Brain microvascular endothelial cell (primary cell): ENCODE results near the gene TGM2.
A peak's percentile ranks its signal among the peaks of the same experiment; 100 is the strongest.

ENCODE experiments used
- DNase-seq: peaks from one replicate; pipeline ENCODE4 v3.0.0-alpha.2; 2020
- H3K27ac ChIP-seq: fragments of 250-450 bp; sonication (Bioruptor Pico); 2 replicates; pipeline ENCODE4 v1.5.1; 2020; ENCODE audit warnings: mild to moderate bottlenecking, moderate library complexity
- H3K27me3 ChIP-seq: fragments of 250-450 bp; sonication (Bioruptor Pico); replicated peaks from 2 replicates; pipeline ENCODE4 v1.5.1; 2020; ENCODE audit warnings: mild to moderate bottlenecking
- H3K36me3 ChIP-seq: fragments of 250-450 bp; sonication (Bioruptor Pico); replicated peaks from 2 replicates; pipeline ENCODE4 v1.5.1; 2020; ENCODE audit warnings: mild to moderate bottlenecking
- H3K4me3 ChIP-seq: 2 replicates; pipeline ENCODE4 v1.5.1; 2011; ENCODE audit warnings: low read depth, mild to moderate bottlenecking, control low read depth, low read length, moderate library complexity
- in situ Hi-C: cut with HindIII; loops from 2 replicates; pipeline ENCODE4 v1.10.0; 2017; ENCODE audit warnings: low sequenced_read_pairs, low pct_ligation_motif_present
- TF ChIP-seq, protein P1 (sequence below): IDR thresholded peaks from 2 replicates; pipeline ENCODE4 v1.5.1; 2011; ENCODE audit warnings: low read depth, mild to moderate bottlenecking, moderate library complexity, low read length, control low read depth, inconsistent platforms; ENCODE audit errors: missing control alignments

Gene TGM2

DNA sequence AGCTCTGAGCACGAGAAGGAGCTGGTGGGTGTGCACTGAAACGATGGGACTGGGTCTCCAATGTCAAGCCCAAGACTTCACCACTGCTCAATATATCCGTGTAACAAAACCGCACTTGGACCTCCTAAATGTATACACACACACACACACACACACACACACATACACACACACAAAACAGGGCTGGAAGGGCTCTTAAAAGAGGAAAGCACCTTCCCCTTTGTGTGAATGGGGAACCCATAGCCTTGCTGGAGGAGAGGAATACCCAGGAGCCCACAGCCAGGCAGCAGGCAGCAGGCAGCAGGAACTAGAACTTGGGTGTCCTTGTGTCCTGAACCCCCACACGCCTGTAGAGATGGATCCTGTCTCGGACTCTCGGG, 29.8 kb downstream of the TGM2 start:
- no peak for DNase-seq
- Histone ChIP-seq H3K36me3 (peaks cover 65% of the 10 kb centered on the region), H3K27ac (peak overlapping the region; percentile 61), H3K27me3 (no peaks in the 10 kb centered on the region), H3K4me3 (no peak overlapping the region)
- in situ Hi-C loops: no loop called here
- TF ChIP-seq, protein P1, sequence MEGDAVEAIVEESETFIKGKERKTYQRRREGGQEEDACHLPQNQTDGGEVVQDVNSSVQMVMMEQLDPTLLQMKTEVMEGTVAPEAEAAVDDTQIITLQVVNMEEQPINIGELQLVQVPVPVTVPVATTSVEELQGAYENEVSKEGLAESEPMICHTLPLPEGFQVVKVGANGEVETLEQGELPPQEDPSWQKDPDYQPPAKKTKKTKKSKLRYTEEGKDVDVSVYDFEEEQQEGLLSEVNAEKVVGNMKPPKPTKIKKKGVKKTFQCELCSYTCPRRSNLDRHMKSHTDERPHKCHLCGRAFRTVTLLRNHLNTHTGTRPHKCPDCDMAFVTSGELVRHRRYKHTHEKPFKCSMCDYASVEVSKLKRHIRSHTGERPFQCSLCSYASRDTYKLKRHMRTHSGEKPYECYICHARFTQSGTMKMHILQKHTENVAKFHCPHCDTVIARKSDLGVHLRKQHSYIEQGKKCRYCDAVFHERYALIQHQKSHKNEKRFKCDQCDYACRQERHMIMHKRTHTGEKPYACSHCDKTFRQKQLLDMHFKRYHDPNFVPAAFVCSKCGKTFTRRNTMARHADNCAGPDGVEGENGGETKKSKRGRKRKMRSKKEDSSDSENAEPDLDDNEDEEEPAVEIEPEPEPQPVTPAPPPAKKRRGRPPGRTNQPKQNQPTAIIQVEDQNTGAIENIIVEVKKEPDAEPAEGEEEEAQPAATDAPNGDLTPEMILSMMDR: no peak

DNA sequence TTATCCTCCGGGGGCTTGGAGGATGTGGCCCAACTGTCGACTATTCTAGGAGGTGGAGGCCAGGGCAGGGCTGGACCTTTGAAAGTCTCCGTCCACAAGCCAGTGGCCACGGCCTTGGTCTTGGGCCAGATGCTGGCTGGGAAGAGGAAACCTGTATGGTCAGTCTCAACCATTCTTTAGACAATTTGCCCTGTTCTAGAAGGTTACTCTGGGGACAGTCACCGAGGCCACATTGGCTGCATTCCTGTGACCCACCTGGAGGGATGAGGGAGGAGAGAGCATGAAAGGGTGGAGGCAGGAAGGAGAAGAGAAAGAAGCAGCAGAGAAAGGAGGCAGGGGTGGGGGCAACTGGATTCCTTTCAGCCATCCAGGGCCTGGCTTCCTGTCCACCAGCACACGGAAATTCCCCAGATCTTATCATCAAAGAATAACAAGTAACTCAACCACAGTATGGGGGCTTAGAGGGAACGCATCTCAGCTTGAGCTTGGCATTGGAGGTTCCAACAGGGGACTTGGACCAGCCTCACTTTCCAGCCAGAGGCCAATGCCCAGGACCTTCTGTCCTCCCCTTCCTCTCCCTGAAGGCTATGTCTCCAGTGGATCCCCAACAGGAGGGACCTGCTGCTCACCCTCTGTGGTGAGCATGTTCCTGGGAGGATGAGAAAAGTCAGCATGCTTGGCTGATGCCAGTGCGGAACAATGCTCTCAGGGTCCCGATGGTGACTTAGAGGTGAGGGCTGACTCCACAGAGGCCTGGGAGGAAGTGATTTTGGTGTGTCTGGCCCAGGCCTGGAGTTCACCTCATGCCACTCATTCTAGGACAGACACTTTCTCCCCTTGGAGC, 30.4 kb downstream of the TGM2 start:
- TF ChIP-seq, protein P1: no peak
- DNase-seq: peak; percentile 79
- no peaks in the 10 kb centered on the region for H3K27me3 ChIP-seq
- peaks cover 64% of the 10 kb centered on the region for H3K36me3 ChIP-seq
- H3K4me3 ChIP-seq: no peak overlapping the region
- in situ Hi-C loops: no loop called here
- H3K27ac ChIP-seq: peak overlapping the region; percentile 61

DNA sequence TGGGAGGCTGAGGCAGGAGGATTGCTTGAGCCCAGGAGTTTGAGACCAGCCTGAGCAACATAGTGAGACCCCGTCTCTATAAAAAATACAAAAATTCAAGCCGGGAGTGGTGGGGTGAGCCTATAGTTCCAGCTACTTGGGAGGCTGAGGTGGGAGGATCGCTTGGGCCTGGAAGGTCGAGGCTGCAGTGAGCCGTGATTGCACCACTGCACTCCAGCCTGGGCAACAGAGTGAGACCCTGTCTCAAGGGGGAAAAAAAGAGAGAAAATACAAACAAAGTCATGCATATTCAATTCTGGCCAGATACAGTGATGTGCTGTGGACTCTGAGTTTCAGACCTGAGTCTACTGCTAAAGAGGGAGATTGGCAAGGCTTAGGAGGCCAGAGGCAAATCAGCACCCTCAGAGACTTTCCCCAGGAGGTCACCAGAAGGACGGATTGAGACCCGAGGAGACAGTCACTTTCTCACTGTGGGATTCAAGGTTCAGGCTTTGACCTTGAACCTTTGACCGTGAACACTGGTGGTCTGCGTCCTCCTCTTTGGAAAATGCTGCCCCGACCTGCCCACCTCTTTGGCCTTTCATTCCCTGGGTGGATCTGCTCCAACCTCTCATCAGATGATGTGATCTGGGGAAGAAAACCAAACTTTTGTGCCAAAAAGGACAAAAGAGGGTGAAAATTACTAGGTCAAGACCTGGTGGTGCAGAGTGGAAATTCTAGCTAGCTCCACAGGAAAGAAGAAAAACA, 31.2 kb downstream of the TGM2 start:
- H3K4me3 ChIP-seq: no peak overlapping the region
- H3K27me3 ChIP-seq: no peaks in the 10 kb centered on the region
- in situ Hi-C loops: no loop called here
- DNase-seq: no peak
- H3K27ac ChIP-seq: peak overlapping the region; percentile 61
- H3K36me3 ChIP-seq: peaks cover 60% of the 10 kb centered on the region
- TF ChIP-seq, protein P1: no peak

DNA sequence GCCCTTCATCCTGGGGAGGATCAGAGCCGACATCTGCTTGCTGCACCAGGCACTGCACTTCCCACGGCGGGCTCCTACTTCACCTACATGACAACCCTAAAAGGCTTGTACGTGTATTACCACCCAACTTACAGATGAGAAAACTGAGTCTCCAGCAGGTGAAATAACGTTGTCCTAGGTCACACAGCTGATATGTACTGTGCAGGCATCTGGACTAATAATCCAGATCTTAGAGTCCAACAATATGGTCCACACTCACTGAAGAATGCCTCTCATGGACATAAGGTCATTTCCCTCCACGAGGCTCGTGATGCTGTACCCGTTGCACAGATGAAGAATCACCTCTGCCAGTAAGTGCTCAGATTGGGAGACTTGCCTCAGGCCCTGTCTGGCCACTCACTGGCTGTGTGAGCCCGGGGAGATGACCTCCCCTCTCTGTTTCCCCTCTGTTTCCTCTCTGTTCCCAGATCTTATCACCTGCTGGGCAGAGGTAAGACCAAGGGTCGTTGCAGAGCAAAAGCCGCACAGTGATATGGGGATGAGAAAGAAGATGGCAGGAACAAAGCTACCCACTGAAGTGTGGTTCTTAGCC, 32.1 kb downstream of the TGM2 start:
- TF ChIP-seq, protein P1: no peak
- H3K27ac ChIP-seq: no peak overlapping the region
- H3K4me3 ChIP-seq: no peak overlapping the region
- peaks cover 51% of the 10 kb centered on the region for H3K36me3 ChIP-seq
- no peaks in the 10 kb centered on the region for H3K27me3 ChIP-seq
- no peak for DNase-seq
- in situ Hi-C loops: no loop called here

DNA sequence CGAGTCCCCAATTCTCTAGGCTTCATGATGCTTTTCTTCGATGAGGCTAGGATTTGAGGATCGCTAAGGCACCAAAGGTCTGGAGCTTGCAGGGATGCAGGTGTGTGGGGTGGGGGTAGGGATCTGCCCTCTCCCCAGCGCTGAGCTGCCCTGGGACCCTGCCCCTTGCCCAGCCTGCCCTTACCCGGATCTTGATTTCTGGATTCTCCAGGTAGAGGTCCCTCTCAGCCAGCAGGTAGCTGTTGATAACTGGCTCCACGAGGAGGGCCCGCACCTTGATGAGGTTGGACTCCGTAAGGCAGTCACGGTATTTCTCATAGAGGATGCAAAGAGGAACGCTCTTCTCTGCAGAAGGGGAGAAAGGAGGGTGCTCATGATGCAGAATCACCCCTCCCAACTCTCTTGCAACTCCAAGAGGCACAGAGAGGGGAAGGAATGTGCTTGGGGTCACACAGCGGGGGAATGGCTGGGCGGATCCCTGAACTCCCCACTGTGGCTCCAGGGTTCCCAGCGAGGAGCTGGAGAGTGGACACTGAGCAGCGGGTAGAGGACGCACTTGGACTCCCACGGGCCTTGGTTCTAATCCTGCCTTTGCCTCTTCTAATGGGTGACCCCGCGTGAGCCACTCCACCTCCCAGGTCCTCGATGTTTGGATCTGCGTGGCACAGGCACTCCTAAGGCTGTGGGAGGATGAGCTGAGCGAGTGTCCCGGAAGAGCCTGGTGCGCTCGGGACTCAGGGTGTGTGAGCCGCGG, 32.7 kb downstream of the TGM2 start:
- no peak overlapping the region for H3K27ac ChIP-seq
- H3K36me3 ChIP-seq: peaks cover 44% of the 10 kb centered on the region
- H3K4me3 ChIP-seq: no peak overlapping the region
- H3K27me3 ChIP-seq: no peaks in the 10 kb centered on the region
- no peak for DNase-seq
- in situ Hi-C loops: no loop called here
- TF ChIP-seq, protein P1: no peak
